COLO829 (cell line): Measurements from ENCODE around the gene TMEM225B.
"Not testable (repeated sequence)": the region's sequence is repeated elsewhere in the genome, so short reads cannot be mapped to it uniquely, and the experiment has no call there.

Source experiments
- DNase-seq: peaks from one replicate; pipeline ENCODE4 v3.0.0; 2012; ENCODE audit warnings: low spot score

TMEM225B gene

DNA sequence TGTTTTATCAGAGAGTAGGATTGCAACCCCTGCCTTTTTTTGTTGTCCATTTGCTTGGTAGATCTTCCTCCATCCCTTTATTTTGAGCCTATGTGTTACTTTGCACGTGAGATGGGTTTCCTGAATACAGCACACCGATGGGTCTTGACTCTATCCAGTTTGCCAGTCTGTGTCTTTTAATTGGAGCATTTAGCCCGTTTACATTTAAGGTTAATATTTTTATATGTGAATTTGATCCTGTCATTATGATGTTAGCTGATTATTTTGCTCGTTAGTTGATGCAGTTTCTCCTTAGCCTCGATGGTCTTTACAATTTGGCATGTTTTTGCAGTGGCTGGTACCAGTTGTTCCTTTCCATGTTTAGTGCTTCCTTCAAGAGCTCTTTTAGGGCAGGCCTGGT is 59.8 kb downstream of the TMEM225B start:
- not testable (repeated sequence) for DNase-seq
